HEK293 (cell line): Measurements from ENCODE around the gene PDLIM7.

Experiments used
- CTCF ChIA-PET: fragments of 350-600 bp; formaldehyde crosslinking; extraction: SDS; loops from one replicate; lab custom pipeline; 2021; ENCODE audit warnings: antibody characterized with exemption; lab: Yijun Ruan, JAX
- POLR2A ChIA-PET: fragments of 300-600 bp; formaldehyde crosslinking; extraction: SDS; loops from one replicate; lab custom pipeline; 2020; ENCODE audit warnings: antibody characterized with exemption, inconsistent platforms; lab: Yijun Ruan, JAX
- H3K27ac ChIP-seq: fragments of 200-500 bp; sonication (Bioruptor generic); 2 replicates; pipeline ENCODE4 v1.5.1; 2014; ENCODE audit warnings: low read depth, low read length, control low read depth, inconsistent platforms; ENCODE audit errors: extremely low read depth
- H3K36me3 ChIP-seq, 2 experiments: fragments of 200-500 bp in 1 of 2; sonication (Bioruptor generic) in 1 of 2; 1 replicate in 1 of 2; 2 replicates in 1 of 2; pipeline ENCODE4 v1.5.1; 2014 to 2017; ENCODE audit warnings: inconsistent platforms in 2 of 2, low read length in 2 of 2; ENCODE audit not compliant: control insufficient read depth in 2 of 2, insufficient read depth in 1 of 2
- H3K4me1 ChIP-seq: fragments of 200-500 bp; sonication (Bioruptor generic); 2 replicates; pipeline ENCODE4 v1.5.1; 2014; ENCODE audit warnings: mild to moderate bottlenecking, low read length, inconsistent platforms; ENCODE audit not compliant: control insufficient read depth, insufficient read depth
- H3K4me3 ChIP-seq: 2 replicates; pipeline ENCODE4 v1.5.1; 2011; ENCODE audit warnings: low read depth, mild to moderate bottlenecking, control low read depth, low read length, moderate library complexity
- H3K9me3 ChIP-seq: fragments of 200-500 bp; sonication (Bioruptor generic); 2 replicates; pipeline ENCODE4 v1.5.1; 2014; ENCODE audit warnings: low read depth, low read length, inconsistent platforms; ENCODE audit not compliant: control insufficient read depth, insufficient read depth
- SCRT2 ChIP-seq: fragments of 450-650 bp; formaldehyde crosslinking; IDR thresholded peaks from 2 replicates; pipeline ENCODE4 v1.5.1; 2016; ENCODE audit warnings: missing biosample characterization, missing genetic modification characterization
- SP3 ChIP-seq: fragments of 450-650 bp; formaldehyde crosslinking; IDR thresholded peaks from 2 replicates; pipeline ENCODE4 v1.5.1; 2016; ENCODE audit warnings: missing biosample characterization, missing genetic modification characterization
- TCF7L2 ChIP-seq: IDR thresholded peaks from 2 replicates; pipeline ENCODE4 v1.6.1; 2011; ENCODE audit warnings: low read depth, mild to moderate bottlenecking, inconsistent platforms, low read length, moderate library complexity, borderline replicate concordance
- ZBTB1 ChIP-seq: fragments of 450-650 bp; formaldehyde crosslinking; IDR thresholded peaks from 2 replicates; pipeline ENCODE4 v1.5.1; 2016; ENCODE audit warnings: missing biosample characterization, missing genetic modification characterization
- ZBTB17 ChIP-seq: fragments of 450-650 bp; formaldehyde crosslinking; IDR thresholded peaks from 2 replicates; pipeline ENCODE4 v1.5.1; 2016; ENCODE audit warnings: missing biosample characterization, missing genetic modification characterization
- ZNF132 ChIP-seq: fragments of 450-650 bp; formaldehyde crosslinking; IDR thresholded peaks from 2 replicates; pipeline ENCODE4 v1.5.1; 2017; ENCODE audit warnings: missing biosample characterization, missing genetic modification characterization, borderline replicate concordance
- ZNF140 ChIP-seq: fragments of 450-650 bp; formaldehyde crosslinking; IDR thresholded peaks from 2 replicates; pipeline ENCODE4 v1.5.1; 2016; ENCODE audit warnings: missing biosample characterization, missing genetic modification characterization
- ZNF2 ChIP-seq: fragments of 450-650 bp; formaldehyde crosslinking; IDR thresholded peaks from 2 replicates; pipeline ENCODE4 v1.5.1; 2016; ENCODE audit warnings: missing biosample characterization, missing genetic modification characterization
- ZNF223 ChIP-seq: fragments of 450-650 bp; formaldehyde crosslinking; IDR thresholded peaks from 2 replicates; pipeline ENCODE4 v1.5.1; 2016; ENCODE audit warnings: missing biosample characterization, missing genetic modification characterization
- ZNF24 ChIP-seq: fragments of 450-650 bp; formaldehyde crosslinking; IDR thresholded peaks from 2 replicates; pipeline ENCODE4 v1.5.1; 2016; ENCODE audit warnings: missing biosample characterization, missing genetic modification characterization
- ZNF302 ChIP-seq: fragments of 450-650 bp; formaldehyde crosslinking; IDR thresholded peaks from 2 replicates; pipeline ENCODE4 v1.5.1; 2016; ENCODE audit warnings: missing biosample characterization, missing genetic modification characterization, low read depth
- ZNF394 ChIP-seq: fragments of 450-650 bp; formaldehyde crosslinking; IDR thresholded peaks from 2 replicates; pipeline ENCODE4 v1.5.1; 2016; ENCODE audit warnings: missing biosample characterization, missing genetic modification characterization, mild to moderate bottlenecking, moderate library complexity, borderline replicate concordance
- ZNF501 ChIP-seq: fragments of 450-650 bp; formaldehyde crosslinking; IDR thresholded peaks from 2 replicates; pipeline ENCODE4 v1.5.1; 2016; ENCODE audit warnings: missing biosample characterization, missing genetic modification characterization
- ZNF529 ChIP-seq: fragments of 450-650 bp; formaldehyde crosslinking; IDR thresholded peaks from 2 replicates; pipeline ENCODE4 v1.5.1; 2017; ENCODE audit warnings: missing genetic modification characterization, missing biosample characterization; ENCODE audit not compliant: insufficient replicate concordance
- ZNF530 ChIP-seq: fragments of 450-650 bp; formaldehyde crosslinking; IDR thresholded peaks from 2 replicates; pipeline ENCODE4 v1.5.1; 2016; ENCODE audit warnings: low read depth, missing biosample characterization, missing genetic modification characterization
- ZNF600 ChIP-seq: fragments of 450-650 bp; formaldehyde crosslinking; IDR thresholded peaks from 2 replicates; pipeline ENCODE4 v1.5.1; 2016; ENCODE audit warnings: missing biosample characterization, missing genetic modification characterization
- ZNF621 ChIP-seq: fragments of 450-650 bp; formaldehyde crosslinking; IDR thresholded peaks from 2 replicates; pipeline ENCODE4 v1.5.1; 2017; ENCODE audit warnings: missing biosample characterization, missing genetic modification characterization
- ZNF629 ChIP-seq: fragments of 450-650 bp; formaldehyde crosslinking; IDR thresholded peaks from 2 replicates; pipeline ENCODE4 v1.5.1; 2017; ENCODE audit warnings: missing biosample characterization, missing genetic modification characterization
- ZNF777 ChIP-seq: fragments of 450-650 bp; formaldehyde crosslinking; IDR thresholded peaks from 2 replicates; pipeline ENCODE4 v1.5.1; 2017; ENCODE audit warnings: missing biosample characterization, missing genetic modification characterization, borderline replicate concordance
- ZNF837 ChIP-seq: fragments of 450-650 bp; formaldehyde crosslinking; IDR thresholded peaks from 2 replicates; pipeline ENCODE4 v1.5.1; 2016; ENCODE audit warnings: missing biosample characterization, missing genetic modification characterization
- ZNF843 ChIP-seq: fragments of 450-650 bp; formaldehyde crosslinking; IDR thresholded peaks from 2 replicates; pipeline ENCODE4 v1.5.1; 2016; ENCODE audit warnings: missing biosample characterization, missing genetic modification characterization
- TF ChIP-seq, protein P1 (sequence below): fragments of 450-650 bp; formaldehyde crosslinking; IDR thresholded peaks from 2 replicates; pipeline ENCODE4 v1.5.1; 2016; ENCODE audit warnings: missing biosample characterization, missing genetic modification characterization
- TF ChIP-seq, protein P2 (sequence below): fragments of 450-650 bp; formaldehyde crosslinking; IDR thresholded peaks from 2 replicates; pipeline ENCODE4 v1.5.1; 2016; ENCODE audit warnings: missing biosample characterization, missing genetic modification characterization
- TF ChIP-seq, protein P3 (sequence below): fragments of 450-650 bp; formaldehyde crosslinking; IDR thresholded peaks from 2 replicates; pipeline ENCODE4 v1.5.1; 2016; ENCODE audit warnings: missing biosample characterization, missing genetic modification characterization
- TF ChIP-seq, protein P4 (sequence below): fragments of 450-650 bp; formaldehyde crosslinking; IDR thresholded peaks from 2 replicates; pipeline ENCODE4 v1.5.1; 2016; ENCODE audit warnings: missing biosample characterization, missing genetic modification characterization
- TF ChIP-seq, protein P5 (sequence below): fragments of 450-650 bp; IDR thresholded peaks from 2 replicates; pipeline ENCODE4 v1.5.1; 2018; ENCODE audit warnings: missing biosample characterization, missing genetic modification characterization
- TF ChIP-seq, protein P6 (sequence below): fragments of 450-650 bp; formaldehyde crosslinking; IDR thresholded peaks from 2 replicates; pipeline ENCODE4 v1.5.1; 2016; ENCODE audit warnings: missing biosample characterization, missing genetic modification characterization
- TF ChIP-seq, protein P7 (sequence below): fragments of 450-650 bp; formaldehyde crosslinking; IDR thresholded peaks from 2 replicates; pipeline ENCODE4 v1.5.1; 2016; ENCODE audit warnings: missing biosample characterization, missing genetic modification characterization, low read depth

The PDLIM7 gene

DNA sequence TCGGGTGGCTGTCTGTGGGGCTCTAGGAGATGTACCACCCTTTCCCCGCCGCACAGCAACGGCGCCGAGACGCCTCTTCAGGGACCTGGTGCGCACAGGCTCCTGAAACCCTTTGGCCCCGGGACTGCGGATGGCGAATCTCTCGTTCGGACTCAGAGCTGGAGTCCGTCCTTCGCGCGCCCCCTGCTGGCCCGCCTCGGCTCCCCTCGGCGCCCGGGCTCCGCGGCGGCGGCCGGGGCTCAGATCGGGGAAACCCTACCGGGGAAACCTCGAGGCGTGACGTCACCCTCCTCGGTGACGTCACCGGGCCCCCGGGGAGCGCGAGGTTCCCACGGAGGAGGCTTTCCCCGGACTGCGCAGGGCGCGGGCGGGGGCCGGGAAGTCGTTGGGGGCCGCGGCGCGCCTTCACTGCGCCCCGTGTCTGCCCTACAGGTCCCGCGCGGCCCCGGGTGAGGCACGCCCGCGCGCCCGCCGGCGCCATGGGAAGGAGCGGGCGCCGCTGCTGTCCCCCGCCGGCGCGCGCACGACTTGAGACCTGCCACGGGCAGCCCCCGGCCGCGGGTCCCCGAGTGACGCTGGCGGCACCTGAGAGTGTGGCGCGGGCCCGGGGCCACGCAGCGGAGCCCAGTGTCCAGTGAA is 42.9 kb downstream of the PDLIM7 start:
- H3K4me3 ChIP-seq = peak overlapping the region; percentile 69
- no peaks in the 10 kb centered on the region for H3K9me3 ChIP-seq
- POLR2A ChIA-PET = interaction anchor here (0.5 to 5.4 kb wide), 20 partner anchors 7 to 147 kb away, joined by 3 to 89 read pairs (median 4); partner anchors contain the start of genes DBN1, DDX41, DOK3 and GRK6
- peaks cover 8% of the 10 kb centered on the region for H3K4me1 ChIP-seq
- peaks cover 0 to 27% of the 10 kb centered on the region in 2 experiments; a peak in 1 of 3 replicates for H3K36me3 ChIP-seq
- CTCF ChIA-PET = interaction anchor here (0.6 to 5.1 kb wide), 26 partner anchors 10 to 340 kb away, joined by 3 to 88 read pairs (median 6); partner anchors contain the start of genes GRK6, PDLIM7 and SLC34A1
- peak overlapping the region; percentile 89 for H3K27ac ChIP-seq
- 0 out of 2 replicates have a peak, but pooled peaks have one; percentile 56 for TF ChIP-seq ZNF2 (tag by site-specific recombination)
- no peak for TF ChIP-seq ZNF600
- peak; percentile 63; the same call in 1 of the 2 replicates for TF ChIP-seq ZBTB17 (tag by site-specific recombination)
- peak; percentile 37; the same call in 1 of the 2 replicates for TF ChIP-seq ZBTB1
- TF ChIP-seq ZNF394 = peak; percentile 38; the same call in 1 of the 2 replicates
- TF ChIP-seq, protein P1, sequence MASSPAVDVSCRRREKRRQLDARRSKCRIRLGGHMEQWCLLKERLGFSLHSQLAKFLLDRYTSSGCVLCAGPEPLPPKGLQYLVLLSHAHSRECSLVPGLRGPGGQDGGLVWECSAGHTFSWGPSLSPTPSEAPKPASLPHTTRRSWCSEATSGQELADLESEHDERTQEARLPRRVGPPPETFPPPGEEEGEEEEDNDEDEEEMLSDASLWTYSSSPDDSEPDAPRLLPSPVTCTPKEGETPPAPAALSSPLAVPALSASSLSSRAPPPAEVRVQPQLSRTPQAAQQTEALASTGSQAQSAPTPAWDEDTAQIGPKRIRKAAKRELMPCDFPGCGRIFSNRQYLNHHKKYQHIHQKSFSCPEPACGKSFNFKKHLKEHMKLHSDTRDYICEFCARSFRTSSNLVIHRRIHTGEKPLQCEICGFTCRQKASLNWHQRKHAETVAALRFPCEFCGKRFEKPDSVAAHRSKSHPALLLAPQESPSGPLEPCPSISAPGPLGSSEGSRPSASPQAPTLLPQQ = peak; percentile 66; the same call in 1 of the 2 replicates
- TF ChIP-seq, protein P2, sequence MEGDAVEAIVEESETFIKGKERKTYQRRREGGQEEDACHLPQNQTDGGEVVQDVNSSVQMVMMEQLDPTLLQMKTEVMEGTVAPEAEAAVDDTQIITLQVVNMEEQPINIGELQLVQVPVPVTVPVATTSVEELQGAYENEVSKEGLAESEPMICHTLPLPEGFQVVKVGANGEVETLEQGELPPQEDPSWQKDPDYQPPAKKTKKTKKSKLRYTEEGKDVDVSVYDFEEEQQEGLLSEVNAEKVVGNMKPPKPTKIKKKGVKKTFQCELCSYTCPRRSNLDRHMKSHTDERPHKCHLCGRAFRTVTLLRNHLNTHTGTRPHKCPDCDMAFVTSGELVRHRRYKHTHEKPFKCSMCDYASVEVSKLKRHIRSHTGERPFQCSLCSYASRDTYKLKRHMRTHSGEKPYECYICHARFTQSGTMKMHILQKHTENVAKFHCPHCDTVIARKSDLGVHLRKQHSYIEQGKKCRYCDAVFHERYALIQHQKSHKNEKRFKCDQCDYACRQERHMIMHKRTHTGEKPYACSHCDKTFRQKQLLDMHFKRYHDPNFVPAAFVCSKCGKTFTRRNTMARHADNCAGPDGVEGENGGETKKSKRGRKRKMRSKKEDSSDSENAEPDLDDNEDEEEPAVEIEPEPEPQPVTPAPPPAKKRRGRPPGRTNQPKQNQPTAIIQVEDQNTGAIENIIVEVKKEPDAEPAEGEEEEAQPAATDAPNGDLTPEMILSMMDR (tag by site-specific recombination) = peak; percentile 90
- no peak for TF ChIP-seq ZNF223 (tag by site-specific recombination)
- no peak for TF ChIP-seq ZNF621 (tag by site-specific recombination)
- TF ChIP-seq ZNF132 (tag by site-specific recombination) = no peak
- TF ChIP-seq SCRT2 (tag by site-specific recombination) = peak; percentile 44
- TF ChIP-seq, protein P3, sequence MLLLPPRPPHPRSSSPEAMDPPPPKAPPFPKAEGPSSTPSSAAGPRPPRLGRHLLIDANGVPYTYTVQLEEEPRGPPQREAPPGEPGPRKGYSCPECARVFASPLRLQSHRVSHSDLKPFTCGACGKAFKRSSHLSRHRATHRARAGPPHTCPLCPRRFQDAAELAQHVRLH (tag by site-specific recombination) = no peak
- TF ChIP-seq ZNF777 (tag by site-specific recombination) = no peak
- no peak for TF ChIP-seq ZNF529 (tag by site-specific recombination)
- no peak for TF ChIP-seq ZNF140 (tag by site-specific recombination)
- no peak for TF ChIP-seq ZNF837 (tag by site-specific recombination)
- no peak for TF ChIP-seq ZNF302
- peak; percentile 36; the same call in 1 of the 2 replicates for TF ChIP-seq ZNF501 (tag by site-specific recombination)
- TF ChIP-seq, protein P4, sequence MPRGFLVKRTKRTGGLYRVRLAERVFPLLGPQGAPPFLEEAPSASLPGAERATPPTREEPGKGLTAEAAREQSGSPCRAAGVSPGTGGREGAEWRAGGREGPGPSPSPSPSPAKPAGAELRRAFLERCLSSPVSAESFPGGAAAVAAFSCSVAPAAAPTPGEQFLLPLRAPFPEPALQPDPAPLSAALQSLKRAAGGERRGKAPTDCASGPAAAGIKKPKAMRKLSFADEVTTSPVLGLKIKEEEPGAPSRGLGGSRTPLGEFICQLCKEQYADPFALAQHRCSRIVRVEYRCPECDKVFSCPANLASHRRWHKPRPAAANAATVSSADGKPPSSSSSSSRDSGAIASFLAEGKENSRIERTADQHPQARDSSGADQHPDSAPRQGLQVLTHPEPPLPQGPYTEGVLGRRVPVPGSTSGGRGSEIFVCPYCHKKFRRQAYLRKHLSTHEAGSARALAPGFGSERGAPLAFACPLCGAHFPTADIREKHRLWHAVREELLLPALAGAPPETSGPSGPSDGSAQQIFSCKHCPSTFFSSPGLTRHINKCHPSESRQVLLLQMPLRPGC = peak; percentile 77; the same call in 1 of the 2 replicates
- peak; percentile 44; the same call in 1 of the 2 replicates for TF ChIP-seq ZNF843 (tag by site-specific recombination)
- no peak; the same call in 1 of the 2 replicates for TF ChIP-seq SP3 (tag by site-specific recombination)
- TF ChIP-seq, protein P5, sequence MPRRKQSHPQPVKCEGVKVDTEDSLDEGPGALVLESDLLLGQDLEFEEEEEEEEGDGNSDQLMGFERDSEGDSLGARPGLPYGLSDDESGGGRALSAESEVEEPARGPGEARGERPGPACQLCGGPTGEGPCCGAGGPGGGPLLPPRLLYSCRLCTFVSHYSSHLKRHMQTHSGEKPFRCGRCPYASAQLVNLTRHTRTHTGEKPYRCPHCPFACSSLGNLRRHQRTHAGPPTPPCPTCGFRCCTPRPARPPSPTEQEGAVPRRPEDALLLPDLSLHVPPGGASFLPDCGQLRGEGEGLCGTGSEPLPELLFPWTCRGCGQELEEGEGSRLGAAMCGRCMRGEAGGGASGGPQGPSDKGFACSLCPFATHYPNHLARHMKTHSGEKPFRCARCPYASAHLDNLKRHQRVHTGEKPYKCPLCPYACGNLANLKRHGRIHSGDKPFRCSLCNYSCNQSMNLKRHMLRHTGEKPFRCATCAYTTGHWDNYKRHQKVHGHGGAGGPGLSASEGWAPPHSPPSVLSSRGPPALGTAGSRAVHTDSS = no peak
- TF ChIP-seq, protein P6, sequence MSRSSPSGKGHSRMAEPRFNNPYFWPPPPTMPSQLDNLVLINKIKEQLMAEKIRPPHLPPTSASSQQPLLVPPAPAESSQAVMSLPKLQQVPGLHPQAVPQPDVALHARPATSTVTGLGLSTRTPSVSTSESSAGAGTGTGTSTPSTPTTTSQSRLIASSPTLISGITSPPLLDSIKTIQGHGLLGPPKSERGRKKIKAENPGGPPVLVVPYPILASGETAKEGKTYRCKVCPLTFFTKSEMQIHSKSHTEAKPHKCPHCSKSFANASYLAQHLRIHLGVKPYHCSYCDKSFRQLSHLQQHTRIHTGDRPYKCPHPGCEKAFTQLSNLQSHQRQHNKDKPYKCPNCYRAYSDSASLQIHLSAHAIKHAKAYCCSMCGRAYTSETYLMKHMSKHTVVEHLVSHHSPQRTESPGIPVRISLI (tag by site-specific recombination) = no peak
- TF ChIP-seq ZNF24 = no peak
- TF ChIP-seq ZNF629 (tag by site-specific recombination) = peak; percentile 99
- TF ChIP-seq ZNF530 (tag by site-specific recombination) = no peak
- no peak for TF ChIP-seq TCF7L2
- TF ChIP-seq, protein P7, sequence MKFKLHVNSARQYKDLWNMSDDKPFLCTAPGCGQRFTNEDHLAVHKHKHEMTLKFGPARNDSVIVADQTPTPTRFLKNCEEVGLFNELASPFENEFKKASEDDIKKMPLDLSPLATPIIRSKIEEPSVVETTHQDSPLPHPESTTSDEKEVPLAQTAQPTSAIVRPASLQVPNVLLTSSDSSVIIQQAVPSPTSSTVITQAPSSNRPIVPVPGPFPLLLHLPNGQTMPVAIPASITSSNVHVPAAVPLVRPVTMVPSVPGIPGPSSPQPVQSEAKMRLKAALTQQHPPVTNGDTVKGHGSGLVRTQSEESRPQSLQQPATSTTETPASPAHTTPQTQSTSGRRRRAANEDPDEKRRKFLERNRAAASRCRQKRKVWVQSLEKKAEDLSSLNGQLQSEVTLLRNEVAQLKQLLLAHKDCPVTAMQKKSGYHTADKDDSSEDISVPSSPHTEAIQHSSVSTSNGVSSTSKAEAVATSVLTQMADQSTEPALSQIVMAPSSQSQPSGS (tag by site-specific recombination) = peak; percentile 99
